Mucosa of gallbladder (tissue), 1 donor: ENCODE data around the gene ENTPD8. TPM values are rescaled to one million over a fixed set of nuclear protein-coding genes. Genes with fewer than 3 reads are reported as not detected.

Experiments used
- DNase-seq: peaks from one replicate; pipeline ENCODE4 v3.0.0-alpha.2; 2020; ENCODE audit warnings: low spot score
- total RNA-seq: library from RNA; stranded (reverse); gene quantifications from one replicate; pipeline ENCODE4 v1.2.1, GENCODE V29; 2021
- donor health status: DM: no; HTN: no; CAD: no.

The ENTPD8 gene
- total RNA-seq, 1 donor from 2014 or later, result 27.9 TPM

DNA sequence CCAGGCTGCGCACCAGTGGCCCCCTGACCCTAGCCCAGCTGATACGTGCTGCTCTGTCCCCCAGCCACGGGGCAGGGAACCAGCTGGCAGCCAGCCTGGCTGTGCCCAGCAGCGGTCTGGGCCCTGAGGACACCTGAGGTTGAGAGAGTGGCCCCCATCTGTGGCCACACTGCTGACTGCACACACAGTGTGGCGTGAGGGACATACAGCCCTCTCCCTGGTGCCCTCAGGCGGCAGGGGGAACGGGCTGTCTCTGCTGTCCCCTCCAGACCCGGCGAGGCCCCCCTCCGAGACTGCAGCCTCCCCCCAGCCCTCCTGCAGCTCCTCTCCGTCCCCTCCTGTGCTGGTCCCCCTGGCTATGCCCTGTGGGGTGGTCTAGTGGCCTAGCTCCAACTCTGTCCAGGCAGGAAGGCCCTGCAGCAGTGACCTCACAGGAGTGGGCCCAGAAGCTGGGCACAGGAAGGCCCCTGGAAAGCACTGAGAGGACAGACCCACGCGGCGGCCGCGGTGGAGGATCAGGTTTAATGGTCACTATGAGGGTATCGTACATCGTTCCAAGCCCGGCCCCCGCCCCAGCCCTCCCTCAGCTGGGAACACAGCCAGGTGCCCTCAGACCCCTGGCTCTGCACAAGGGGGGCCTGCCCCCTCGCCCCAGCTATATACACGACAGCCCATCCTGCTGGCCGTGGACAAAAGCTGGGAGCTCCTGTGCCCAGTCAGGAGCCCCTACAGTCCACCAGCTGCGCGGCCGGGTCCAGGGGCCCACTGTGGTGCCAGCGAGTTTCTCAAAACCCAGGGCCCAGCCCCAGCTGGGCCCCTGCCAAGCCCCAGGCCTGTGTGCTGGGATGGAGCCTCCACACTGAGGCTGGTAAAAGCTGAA lies 6.8 kb upstream of the ENTPD8 start:
- DNase-seq, result no peak

DNA sequence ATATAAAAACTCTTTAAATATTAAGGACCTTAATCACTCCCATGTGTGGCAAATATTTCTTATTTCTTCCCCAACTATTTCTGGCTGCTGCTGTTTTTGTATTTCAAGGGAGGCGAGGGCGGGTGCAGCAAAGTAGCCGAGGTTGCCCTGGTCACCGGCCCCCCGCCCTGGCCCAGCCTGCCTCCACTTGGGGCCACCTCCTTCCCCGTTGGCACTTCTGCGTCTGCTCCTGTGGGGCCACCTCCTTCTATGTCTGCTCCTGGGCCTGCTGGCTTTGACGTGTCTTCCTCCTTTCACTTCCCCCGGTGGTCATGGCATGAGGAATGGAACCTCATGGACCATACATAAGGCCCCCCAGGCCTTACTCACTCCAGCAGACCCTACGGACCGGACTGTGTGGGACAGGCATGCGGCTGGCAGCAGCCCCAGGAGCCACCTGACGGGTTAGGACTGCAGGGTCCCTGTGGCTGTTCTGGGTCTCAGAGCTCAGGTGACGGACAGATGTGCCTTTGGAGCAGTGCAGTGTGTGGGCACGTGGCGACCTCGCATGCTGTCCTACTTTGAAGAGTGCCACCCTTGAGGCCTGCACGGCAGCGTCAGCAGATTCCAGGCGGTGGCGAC lies 5.8 kb upstream of the ENTPD8 start:
- no peak for DNase-seq

DNA sequence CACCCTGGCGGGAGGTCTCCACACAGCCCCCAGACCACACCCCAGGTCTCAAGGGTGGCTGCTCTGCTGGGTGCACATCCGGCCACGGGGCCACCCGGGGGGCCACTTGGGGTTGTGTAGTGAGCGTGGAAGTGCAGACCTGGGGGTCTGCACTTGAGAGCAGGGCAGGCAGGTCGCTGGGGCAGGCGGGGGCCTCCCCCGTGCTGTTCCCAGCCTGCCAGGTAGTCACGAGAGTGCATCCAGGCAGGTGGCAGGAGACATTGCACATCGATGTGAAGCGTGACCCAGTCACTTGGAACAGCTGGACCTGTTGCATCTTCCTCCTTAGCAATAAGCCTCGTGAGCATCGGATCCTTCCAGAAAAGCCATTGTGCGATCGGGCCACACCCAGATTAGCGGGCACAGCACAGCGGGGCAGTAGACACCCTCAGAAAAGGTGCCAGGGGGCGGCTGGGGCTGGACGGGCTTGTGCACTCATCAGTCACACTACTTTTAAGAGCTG lies 4.8 kb upstream of the ENTPD8 start:
- DNase-seq, result no peak

DNA sequence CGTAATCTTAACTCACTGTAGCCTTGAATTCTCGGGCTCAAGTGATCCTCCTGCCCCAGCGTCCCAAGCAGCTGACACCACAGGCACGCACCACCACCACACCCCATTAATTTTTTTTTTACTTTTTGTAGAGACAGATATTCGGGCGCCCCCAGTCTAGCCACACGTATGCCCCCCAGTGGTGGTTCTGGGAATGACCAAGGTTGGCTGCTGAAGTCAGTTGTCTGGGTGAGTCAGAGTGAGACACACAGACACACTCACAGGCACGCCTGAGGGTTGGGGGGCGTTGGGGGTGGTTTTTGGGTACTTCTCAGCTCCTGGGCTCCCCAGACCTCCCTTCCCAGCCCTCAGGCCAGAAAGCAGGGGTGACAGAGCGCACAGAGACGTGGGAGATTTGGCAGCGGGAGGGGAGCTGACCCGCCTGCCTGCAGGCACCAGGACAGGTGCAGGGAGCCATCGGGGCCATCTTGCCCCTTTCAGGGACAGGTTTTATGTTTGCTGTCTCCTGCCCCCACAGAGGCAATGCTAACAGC lies 4.2 kb upstream of the ENTPD8 start:
- DNase-seq, result peak; percentile 85

DNA sequence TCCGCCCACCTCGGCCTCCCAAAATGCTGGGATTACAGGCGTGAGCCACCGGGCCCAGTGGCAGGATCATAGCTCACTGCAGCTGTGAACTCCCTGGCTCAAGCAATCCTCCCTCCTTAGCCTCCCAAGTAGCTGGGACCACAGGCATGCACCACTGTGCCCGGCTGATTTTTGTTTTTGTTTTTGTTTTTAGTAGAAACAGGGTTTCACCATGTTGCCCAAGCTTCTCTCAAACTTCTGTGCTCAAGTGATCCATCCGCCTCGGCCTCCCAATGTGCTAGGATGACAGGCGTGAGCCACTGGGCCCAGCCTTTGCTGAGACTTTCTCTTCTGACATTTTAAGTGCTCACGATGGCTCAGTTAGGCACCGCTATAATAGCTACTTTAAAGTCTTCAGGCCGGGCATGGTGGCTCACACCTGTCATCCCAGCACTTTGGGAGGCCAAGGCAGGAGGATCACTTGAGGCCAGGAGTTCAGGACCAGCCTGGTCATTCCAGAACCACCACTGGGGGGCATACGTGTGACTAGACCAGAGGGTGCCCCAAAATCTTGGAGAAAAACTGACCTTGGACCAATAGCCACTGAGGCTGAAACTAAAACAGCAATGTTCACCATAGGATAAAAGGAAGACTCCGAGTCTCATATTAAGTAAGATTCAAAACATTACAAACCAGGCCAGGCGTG lies 3.1 kb upstream of the ENTPD8 start:
- no peak for DNase-seq

DNA sequence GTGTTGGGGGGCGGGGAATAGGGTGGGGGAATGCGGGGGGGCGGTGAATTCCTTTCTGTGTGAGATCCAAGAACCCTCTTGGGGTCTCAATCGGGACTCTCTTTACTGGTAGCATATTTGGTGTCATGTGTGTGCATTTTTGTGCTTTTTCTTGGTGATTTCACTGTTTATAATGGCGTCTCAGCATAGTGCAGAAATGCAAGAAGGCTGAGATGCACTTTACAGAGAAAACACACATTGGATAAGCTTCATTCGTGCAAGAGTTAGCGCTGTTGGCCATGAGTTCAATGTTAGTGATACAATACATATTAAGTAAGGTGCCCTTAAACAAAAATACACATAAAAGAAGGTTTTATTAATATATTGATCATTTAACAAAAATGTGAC lies 771 bp upstream of the ENTPD8 start:
- DNase-seq, result no peak

DNA sequence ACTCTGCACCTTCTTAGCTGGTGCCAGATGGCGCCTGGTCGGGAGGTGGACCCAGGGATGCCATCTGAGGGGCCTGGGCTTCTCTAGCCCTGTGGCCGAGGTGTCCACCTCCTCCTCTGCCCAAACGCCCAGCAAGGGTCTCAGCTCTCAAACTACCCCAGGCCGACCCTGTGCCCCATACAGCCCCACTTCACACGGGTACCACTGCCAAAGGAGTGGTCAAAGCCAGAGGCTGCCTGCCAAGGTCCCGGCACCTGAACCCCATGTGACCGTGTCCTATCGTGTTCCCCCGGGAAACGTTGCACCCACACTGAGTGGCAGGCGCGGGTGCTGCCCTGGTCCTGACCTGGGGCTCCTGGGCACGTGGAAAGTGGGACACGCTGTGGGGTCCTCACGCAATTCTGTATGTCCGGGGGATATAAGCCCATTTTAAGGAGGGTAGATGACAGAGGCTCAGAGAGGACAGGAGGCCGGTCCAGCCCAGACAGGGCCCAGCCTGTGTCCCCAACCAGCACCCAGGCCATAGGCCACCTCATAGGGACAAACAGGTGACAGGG lies 1.9 kb downstream of the ENTPD8 start:
- DNase-seq, result no peak

DNA sequence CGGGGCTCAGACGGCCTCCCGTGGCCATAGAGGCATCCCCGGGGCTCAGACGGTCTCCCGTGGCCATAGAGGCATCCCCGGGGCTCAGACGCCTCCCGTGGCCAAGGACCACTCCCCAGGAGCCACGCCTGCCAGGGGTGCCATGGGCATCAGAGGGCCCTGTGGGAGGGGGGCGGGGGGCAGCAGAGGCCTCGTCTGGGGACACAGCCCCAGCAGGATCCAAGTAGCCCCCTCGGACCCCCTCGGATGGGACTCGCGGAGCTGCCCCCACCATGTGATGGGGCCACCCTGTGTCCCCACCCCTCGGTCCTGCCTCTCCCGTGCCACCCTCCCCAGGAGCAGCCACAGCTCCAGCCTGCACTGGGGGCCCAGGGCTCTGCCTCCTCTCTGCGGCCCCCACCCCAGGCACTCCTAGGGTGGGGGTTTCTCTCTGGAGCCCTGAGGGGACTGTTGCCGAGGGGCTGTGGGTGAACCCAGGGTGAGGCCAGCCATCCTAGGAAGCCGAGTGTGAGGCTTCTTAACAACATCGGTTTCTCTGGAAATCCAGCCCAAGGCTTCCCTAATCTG lies 2.5 kb downstream of the ENTPD8 start:
- no peak for DNase-seq

DNA sequence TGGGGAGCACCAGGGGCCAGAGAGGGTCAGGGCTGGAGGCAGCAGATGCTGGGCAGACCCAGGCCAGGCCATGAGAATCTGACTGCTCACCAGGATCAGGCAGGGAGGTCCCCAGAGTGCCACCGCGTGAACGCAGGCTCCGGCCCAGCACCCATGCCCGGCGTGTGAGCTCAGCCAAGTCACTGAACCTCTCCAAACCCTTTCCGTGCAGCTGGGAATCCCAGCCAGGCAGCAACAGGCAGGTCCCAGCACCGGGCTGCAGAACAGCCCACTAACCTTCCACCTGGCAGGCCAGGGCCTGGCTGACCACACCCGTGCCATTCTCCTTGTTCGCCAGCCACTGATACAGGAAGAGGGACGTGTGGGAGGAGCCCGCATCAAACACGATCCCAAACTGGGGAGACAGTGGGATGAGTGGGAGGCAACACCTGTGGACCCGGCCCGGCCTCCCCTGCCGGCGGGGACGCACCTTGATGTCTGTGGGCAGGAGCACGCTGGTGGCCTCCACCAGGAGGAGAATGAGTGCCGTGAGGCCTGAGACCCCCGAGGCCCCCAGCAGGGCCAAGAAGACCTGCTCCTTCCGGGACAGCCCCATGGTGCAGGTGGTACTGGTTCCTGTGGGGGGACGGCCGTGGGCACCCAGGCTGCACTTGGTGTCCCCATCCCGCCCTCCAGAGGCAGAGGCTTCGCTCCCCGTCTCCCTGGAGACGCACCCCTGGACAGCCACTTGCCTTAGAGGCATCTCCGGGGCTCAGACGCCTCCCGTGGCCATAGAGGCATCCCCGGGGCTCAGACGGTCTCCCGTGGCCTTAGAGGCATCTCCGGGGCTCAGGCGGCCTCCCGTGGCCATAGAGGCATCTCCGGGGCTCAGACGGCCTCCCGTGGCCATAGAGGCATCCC lies 3.2 kb downstream of the ENTPD8 start:
- DNase-seq, result no peak

DNA sequence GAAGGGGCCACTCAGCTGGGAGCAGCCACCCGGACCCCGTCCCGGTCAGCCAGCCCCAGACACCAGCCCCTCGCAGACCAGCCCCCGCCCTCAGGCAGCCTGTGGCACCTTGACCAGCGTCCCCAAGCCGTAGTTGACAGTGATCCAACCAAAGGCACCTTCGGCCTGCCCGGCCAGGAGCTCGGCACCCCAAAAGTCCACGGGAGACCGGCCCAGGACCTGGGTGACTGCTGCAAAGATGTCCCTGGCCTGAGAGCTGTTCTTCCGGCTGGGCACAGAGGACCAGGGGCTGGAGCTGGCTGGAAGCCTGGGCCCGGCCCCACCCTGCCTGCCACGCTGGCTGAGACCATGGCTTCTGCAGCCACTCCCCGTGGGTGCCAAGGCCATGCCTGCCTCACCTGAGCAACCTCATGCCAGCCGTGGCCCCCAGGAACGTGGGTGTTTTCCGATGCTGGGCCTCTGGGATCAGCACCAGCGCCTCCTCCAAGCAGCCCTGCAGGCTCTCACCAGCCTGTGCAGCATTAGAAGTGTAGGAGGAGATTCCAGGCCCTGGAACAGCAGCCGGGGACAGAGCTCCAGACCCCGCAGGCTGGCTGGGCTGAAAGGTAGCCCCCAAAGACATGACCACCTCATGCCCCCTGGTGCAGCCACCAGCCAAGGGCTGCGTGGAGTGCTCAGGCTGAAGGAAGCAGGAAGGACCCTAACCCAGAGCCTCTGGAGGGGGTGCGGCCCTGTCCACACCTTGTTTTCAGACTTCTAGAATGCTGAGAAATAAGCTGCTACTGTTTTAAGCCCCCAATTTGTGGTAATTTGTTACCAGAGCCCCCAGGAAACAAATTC lies 4.2 kb downstream of the ENTPD8 start:
- no peak for DNase-seq

DNA sequence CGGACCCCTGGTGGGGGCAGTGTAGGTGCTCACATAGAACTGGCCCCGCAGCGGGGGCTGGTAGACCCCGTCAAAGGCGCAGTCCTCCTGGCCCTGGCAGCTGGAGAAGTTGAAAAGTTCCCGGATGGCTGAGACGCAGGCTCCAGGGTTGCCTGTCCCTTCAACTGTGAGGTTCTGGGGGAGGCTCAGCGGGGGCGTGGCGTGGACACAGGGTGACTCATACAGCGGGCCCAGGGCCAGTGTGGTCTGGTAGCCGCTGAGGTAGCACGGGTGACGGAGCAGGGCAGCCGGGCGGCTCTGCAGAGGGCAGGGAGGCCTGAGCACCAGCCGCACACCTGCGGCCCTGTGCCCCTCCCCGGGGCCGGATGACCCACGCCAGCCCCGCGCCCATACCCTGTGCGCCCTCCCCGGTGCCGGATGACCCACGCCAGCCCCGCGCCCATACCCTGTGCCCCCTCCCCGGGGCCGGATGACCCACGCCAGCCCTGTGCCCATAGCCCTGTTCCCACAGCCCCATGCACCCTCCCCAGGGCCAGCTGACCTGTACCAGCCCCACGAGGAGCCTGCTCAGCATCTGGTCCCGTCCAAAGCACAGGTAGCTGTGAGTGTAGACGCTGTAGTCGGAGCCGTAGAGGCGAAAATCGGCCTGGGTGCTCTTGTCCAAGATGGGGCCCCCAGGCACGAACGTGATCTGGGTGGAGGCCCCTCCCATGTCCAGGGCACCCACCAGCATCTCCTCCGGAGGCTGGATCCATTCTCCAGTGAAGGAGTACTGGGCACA lies 5.0 kb downstream of the ENTPD8 start:
- DNase-seq, result peak; percentile 88

DNA sequence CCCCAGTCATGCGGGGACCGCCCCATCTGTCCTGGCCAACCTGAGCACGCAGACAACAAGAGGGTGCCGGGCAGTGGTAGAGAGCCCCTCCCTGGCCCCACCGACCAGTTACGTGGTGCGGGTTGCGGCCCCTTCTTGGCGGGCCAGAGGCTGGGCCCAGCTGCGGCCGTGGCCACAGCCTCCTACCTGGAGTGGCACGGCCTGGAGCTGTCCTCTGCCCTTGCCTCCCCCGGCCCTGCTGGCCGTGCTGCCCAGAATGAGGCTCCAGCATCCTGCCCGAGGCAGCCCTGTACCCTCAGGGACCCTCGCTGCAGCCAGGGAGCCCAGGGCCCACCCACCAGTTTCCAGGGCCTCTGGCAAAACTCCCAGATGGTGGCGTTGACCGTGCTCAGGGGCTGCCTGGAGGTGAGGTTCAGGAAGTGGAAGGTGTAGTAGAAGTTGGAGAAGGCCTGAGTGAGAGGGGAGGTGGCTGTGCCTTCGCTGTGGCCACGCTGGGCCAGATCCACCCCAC lies 5.7 kb downstream of the ENTPD8 start:
- DNase-seq, result no peak

DNA sequence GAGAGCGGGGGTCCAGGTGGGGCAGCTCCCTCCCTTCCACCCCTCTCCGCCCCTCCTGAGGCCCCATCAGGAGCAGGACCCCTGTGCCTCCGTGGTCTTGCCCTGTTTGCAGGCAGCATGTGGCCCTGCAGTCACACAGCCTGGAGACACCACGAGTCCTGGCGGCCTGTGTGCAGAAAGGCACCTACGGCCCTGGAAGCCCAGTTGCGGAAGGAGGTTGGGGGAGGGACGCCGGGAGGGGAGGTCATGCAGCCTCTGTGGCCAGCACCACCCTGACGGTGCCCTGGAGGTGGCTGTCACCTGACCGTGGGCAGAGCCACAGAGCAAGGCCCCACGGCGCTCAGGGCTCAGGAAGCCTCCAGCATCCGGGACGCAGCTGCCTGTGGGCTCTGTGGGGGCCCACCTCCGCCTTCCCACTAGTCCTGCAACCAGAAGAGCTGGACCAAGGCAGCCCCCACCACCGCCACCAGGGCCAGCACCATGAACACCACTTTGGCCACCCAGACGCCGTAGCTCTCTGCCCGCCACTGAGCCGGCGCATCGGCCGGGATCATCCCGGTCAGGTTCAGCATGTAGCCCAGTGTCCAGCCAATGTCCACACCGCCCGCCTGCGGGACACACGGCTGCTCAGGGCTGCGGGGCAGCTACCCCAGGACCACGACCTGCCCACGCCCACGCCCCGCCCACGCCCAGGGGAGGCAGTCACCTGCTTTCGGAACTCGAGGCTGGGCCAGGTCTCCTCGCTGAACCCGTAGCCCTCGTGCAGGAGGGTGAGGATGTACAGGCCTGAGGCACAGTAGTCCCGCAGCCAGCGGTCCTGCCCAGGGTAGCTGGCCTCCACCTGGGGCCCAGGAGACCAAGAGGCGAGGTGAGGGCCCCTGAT lies 6.4 kb downstream of the ENTPD8 start:
- DNase-seq, result no peak

DNA sequence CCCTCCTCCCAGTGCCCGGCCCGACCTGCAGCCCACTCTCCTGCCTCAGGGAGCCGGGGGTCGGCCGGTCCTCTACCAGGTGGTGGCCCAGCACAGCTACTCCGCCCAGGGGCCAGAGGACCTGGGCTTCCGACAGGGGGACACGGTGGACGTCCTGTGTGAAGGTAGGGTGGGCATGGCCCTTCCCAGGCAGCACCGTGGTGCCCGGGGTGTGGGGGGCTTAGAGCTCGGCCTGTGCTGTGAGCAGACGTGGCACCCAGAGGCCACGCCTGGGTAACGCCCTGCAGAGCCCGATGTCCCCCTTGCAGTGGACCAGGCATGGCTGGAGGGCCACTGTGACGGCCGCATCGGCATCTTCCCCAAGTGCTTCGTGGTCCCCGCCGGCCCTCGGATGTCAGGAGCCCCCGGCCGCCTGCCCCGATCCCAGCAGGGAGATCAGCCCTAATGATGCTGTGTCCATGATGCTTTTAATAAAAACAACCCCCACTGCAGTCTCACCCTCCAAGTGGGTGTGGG lies 7.2 kb downstream of the ENTPD8 start:
- DNase-seq, result no peak

DNA sequence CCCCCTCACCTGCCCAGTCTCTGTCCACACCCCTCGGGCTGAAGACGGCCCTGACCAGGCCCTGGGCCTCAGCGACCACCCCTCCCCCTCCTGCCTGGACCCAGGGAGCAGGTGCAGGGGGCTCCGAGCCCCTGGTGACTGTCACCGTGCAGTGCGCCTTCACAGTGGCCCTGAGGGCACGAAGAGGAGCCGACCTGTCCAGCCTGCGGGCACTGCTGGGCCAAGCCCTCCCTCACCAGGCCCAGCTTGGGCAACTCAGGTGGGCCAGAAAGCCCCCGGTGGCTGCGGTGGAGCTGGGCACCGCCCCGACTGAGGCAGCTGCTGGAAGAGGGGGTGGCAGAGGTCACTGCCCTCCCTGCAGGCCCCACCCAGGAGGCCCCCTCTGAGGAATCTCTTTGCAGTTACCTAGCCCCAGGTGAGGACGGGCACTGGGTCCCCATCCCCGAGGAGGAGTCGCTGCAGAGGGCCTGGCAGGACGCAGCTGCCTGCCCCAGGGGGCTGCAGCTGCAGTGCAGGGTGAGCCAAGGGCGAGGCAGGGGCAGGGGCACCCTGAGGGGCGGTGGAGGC lies 7.7 kb downstream of the ENTPD8 start:
- DNase-seq, result no peak

DNA sequence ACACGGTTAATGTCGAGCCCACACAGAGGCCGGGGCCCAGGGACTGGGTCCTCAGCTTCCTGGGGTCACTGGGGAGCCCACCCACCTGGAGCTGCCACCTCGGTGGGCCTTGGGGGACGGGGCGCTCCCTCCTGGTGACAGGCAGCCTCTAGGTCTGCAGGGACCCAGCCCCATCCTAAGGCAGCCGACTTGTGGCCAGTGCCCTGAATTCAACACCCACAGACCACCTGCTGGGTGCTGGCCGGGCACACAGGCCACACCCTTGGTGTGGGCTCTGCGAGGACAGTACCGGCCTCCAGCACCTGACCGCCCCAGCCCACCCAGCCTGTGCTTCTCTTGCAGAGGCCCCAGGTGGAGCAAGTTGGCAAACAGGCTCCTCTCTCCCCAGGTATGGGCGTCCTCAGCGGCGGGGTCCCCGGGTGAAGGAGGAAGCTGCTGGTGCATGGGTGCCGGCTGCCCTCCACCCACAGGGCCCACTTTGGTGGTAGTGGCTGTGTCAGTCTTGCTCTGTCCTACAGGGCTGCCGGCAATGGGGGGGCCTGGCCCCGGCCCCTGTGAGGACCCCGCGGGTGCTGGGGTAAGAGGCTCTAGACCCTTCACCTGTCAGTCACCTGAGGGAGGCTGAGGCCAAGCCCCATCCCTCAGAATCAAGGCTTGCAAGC lies 8.3 kb downstream of the ENTPD8 start:
- no peak for DNase-seq
